Measurements from ENCODE around the gene MYH14. TPM values are rescaled to one million over a fixed set of nuclear protein-coding genes. Genes with fewer than 3 reads are reported as not detected.

Gene MYH14
- total RNA-seq, 6 donors from 2014 or later: 145 to 351 (median 208) TPM

DNA sequence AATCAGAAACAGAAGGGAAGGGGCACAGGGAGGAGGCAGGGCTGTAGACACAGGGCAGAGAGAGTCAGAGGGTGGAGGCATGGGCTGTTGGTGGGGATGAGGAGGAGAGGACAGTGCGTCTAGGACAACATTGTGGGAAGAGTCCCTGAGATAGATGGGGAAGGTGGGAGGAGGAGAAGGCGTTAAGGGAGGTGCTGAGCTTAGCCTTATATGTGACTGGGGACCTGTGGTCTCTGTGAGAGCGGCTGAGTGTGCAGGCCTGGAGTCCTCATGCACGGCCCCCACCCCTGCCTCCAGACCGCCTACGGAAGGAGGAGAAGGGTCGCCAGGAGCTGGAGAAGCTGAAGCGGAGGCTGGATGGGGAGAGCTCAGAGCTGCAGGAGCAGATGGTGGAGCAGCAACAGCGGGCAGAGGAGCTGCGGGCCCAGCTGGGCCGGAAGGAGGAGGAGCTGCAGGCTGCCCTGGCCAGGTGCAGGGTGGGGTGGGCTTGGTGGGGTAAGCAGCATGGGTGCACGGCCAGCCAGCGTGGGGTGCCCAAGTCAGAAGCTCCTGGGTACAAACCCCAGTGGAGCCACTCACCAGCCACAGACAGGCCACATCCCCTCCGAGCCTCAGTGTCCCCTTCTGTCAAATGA, 69.0 kb downstream of the MYH14 start:
- peak in 1 of 2 donors; percentile 76 for DNase-seq
- Histone ChIP-seq H3K4me1 (no peaks in the 10 kb centered on the region), H3K9me3 (no peaks in the 10 kb centered on the region), H3K36me3 (peaks cover 2 to 64% (median 44%) of the 10 kb centered on the region in 4 donors), H3K4me3 (no peak overlapping the region), H3K27ac (no peak overlapping the region), H3K27me3 (no peaks in the 10 kb centered on the region)
- no peak for TF ChIP-seq POLR2A (IDR thresholded peaks at IDR 0.05)
- TF ChIP-seq POLR2AphosphoS5 (IDR thresholded peaks at IDR 0.05): no peak
- TF ChIP-seq, protein P1, sequence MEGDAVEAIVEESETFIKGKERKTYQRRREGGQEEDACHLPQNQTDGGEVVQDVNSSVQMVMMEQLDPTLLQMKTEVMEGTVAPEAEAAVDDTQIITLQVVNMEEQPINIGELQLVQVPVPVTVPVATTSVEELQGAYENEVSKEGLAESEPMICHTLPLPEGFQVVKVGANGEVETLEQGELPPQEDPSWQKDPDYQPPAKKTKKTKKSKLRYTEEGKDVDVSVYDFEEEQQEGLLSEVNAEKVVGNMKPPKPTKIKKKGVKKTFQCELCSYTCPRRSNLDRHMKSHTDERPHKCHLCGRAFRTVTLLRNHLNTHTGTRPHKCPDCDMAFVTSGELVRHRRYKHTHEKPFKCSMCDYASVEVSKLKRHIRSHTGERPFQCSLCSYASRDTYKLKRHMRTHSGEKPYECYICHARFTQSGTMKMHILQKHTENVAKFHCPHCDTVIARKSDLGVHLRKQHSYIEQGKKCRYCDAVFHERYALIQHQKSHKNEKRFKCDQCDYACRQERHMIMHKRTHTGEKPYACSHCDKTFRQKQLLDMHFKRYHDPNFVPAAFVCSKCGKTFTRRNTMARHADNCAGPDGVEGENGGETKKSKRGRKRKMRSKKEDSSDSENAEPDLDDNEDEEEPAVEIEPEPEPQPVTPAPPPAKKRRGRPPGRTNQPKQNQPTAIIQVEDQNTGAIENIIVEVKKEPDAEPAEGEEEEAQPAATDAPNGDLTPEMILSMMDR (IDR thresholded peaks at IDR 0.05): no peak
- no peak for TF ChIP-seq EP300 (IDR thresholded peaks at IDR 0.05)
- no peak for ATAC-seq (ENCODE audit: low FRiP score in 2 of 2)
- WGBS, 2 donors: 83 to 90% methylated on average over 11 to 14 of the region's 14 CpGs

GRCh38 chr19:50273821-50274220, 70.4 kb downstream of the MYH14 start:
- H3K27ac ChIP-seq: no peak overlapping the region
- peaks cover 2 to 62% (median 43%) of the 10 kb centered on the region in 4 donors for H3K36me3 ChIP-seq
- no peaks in the 10 kb centered on the region for H3K9me3 ChIP-seq
- ATAC-seq (ENCODE audit: low FRiP score in 2 of 2): no peak
- H3K4me1 ChIP-seq: no peaks in the 10 kb centered on the region
- H3K4me3 ChIP-seq: no peak overlapping the region
- H3K27me3 ChIP-seq: no peaks in the 10 kb centered on the region
- no peak for DNase-seq
- no peak for TF ChIP-seq POLR2AphosphoS5 (IDR thresholded peaks at IDR 0.05)
- no peak for TF ChIP-seq EP300 (IDR thresholded peaks at IDR 0.05)
- TF ChIP-seq POLR2A (IDR thresholded peaks at IDR 0.05): no peak
- TF ChIP-seq, protein P1 (IDR thresholded peaks at IDR 0.05): no peak
- 90 to 91% methylated on average over 7 of the region's 7 CpGs for WGBS, 2 donors

DNA sequence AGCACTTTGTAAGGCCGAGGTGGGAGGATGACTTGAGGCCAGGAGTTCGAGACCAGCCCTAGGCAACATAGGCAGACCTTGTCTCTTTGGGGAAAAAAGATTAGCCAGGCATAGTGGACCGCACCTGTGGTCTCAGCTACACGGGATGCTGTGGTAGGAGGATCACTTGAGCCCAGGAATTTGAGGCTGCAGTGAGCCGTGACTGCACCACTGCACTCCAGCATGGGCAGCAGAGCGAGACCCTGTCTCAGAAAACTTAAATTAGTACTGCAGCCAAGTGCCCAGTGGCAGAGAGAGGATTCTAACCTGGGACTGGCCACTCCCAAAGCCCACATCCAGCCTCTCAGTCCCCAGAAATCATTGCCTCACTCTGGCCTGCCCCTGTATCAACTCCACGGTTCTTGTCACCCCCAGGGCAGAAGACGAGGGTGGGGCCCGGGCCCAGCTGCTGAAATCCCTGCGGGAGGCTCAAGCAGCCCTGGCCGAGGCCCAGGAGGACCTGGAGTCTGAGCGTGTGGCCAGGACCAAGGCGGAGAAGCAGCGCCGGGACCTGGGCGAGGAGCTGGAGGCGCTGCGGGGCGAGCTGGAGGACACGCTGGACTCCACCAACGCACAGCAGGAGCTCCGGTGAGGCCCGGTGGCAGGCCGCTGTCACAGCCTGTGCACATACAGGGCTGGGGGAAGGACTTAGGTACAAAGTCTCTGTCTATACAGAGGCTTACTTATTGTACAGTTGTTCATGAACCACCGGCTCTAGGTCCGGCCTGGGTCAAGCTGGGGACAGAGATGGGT, 72.4 kb downstream of the MYH14 start:
- DNase-seq (peak in 1 of 2 donors; percentile 75), ATAC-seq (ENCODE audit: low FRiP score in 2 of 2) (no peak)
- 90 to 94% methylated on average over 18 to 26 of the region's 26 CpGs for WGBS, 2 donors

DNA sequence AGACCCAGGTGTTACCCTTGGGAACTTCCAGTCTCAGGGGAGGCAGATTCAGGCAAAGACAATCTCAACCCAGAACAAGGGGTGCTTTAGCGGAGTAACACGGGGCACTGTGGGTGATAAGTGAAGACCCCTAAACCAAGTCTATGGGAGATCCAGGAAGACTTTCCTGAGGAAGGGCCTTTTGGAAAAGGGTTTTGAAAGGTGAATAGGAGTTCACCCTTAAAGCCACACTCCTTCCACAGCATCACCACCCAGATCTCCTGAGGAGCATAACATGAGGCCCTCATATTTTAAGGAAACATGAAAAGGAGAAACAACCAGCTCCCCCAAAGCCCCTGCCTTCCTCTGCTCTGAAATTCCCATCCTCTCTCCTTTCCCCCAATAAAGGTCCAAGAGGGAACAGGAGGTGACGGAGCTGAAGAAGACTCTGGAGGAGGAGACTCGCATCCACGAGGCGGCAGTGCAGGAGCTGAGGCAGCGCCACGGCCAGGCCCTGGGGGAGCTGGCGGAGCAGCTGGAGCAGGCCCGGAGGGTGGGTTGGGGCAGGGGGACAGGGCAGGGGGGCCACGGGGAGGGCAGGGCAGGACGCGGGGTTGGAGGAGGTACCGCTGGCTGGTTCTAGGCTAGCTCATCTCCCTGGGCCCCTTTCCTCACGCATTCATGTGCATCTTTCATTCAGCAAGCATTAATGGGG, 73.1 kb downstream of the MYH14 start:
- no peak overlapping the region for H3K4me3 ChIP-seq
- DNase-seq: peak in 1 of 2 donors; percentile 60
- TF ChIP-seq POLR2A (IDR thresholded peaks at IDR 0.05): no peak
- TF ChIP-seq POLR2AphosphoS5 (IDR thresholded peaks at IDR 0.05): no peak
- TF ChIP-seq, protein P1 (IDR thresholded peaks at IDR 0.05): no peak
- H3K36me3 ChIP-seq: peaks cover 2 to 77% (median 45%) of the 10 kb centered on the region in 4 donors
- WGBS, 2 donors: 84 to 93% methylated on average over 10 to 15 of the region's 15 CpGs
- ATAC-seq (ENCODE audit: low FRiP score in 2 of 2): no peak
- no peak overlapping the region for H3K27ac ChIP-seq
- no peaks in the 10 kb centered on the region for H3K4me1 ChIP-seq
- H3K9me3 ChIP-seq: no peaks in the 10 kb centered on the region
- H3K27me3 ChIP-seq: no peaks in the 10 kb centered on the region

More for the DNA sequence above, 72.4 kb downstream of the MYH14 start:
- Histone ChIP-seq H3K27me3 (no peaks in the 10 kb centered on the region), H3K27ac (no peak overlapping the region), H3K4me1 (no peaks in the 10 kb centered on the region), H3K9me3 (no peaks in the 10 kb centered on the region), H3K4me3 (no peak overlapping the region), H3K36me3 (peaks cover 2 to 70% (median 47%) of the 10 kb centered on the region in 4 donors)
- TF ChIP-seq EP300 (IDR thresholded peaks at IDR 0.05): no peak
- no peak for TF ChIP-seq POLR2A (IDR thresholded peaks at IDR 0.05)
- TF ChIP-seq, protein P1 (IDR thresholded peaks at IDR 0.05): no peak
- no peak for TF ChIP-seq POLR2AphosphoS5 (IDR thresholded peaks at IDR 0.05)
